ENCODE results near the gene RAB3IL1.

- peak; percentile 78 for TF ChIP-seq CTCF (IDR thresholded peaks at IDR 0.05; ENCODE audit: insufficient read depth, low read length)
- no peak for TF ChIP-seq GABPA (IDR thresholded peaks at IDR 0.05; ENCODE audit: low read depth)
- TF ChIP-seq POLR2AphosphoS5 (IDR thresholded peaks at IDR 0.05; ENCODE audit: low read depth) = no peak
- no peak for TF ChIP-seq REST (IDR thresholded peaks at IDR 0.05; ENCODE audit: insufficient replicate concordance, low read depth)
These were observed 19.7 kb downstream of the RAB3IL1 start for GRCh38 chr11:61897387-61898246.

Data from HL-60 (cell line).